NCI-H187 (cell line): ENCODE data around the gene PYHIN1.

ENCODE experiments used
- DNase-seq, 2 experiments: peaks; one replicate each; lab custom pipeline; 2025; lab: John Stamatoyannopoulos, UW

The PYHIN1 gene

GRCh38 chr1:158931055-158931737 lies at the start of gene PYHIN1:
PYHIN1 (plus strand) TSS chr1:158931552; CDS start chr1:158936911, 5,359 bp downstream.
- DNase-seq: no peak

DNA sequence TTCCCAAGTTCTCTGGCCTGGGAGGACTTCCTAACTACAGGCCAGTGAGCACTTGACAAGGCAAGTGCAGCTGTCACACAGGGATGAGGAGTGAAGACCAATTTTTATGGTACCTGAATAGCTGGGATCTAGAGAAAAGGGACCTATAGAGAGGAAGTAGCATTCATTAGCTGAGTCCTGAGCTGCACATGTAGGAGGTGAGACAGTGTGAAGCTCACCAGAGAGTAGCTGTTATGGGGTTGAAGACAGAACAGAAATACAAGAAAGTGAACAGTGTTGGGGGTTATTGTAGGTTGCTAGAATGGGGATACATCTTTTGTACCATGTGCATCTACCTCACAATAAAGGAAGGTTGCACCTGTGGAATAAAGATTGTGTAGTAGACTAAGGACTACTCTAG lies 37.7 kb upstream of the PYHIN1 start:
- DNase-seq: no peak

GRCh38 chr1:158898722-158899121 lies 32.6 kb upstream of the PYHIN1 start:
- DNase-seq: no peak

GRCh38 chr1:158901623-158902022 lies 29.7 kb upstream of the PYHIN1 start:
- no peak for DNase-seq

DNA sequence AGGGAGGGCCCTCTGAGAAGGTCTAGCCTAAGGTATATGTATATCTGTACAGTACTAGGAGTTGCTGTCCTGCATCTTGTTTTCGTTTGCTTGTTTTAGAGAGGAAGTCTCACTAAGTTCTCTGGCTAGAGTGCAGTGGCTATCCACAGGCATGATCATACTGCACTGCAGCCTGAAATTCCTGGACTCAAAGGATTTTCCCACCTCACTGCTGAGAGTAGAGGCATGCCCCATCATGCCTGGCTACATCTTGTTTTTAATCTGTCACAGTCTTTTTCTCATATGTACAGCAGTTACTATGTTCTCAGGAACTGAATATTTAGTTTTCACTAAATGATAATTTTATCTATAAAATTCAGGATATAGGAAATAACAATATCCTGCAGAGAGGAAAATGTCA lies 15.3 kb upstream of the PYHIN1 start:
- DNase-seq: no peak

DNA sequence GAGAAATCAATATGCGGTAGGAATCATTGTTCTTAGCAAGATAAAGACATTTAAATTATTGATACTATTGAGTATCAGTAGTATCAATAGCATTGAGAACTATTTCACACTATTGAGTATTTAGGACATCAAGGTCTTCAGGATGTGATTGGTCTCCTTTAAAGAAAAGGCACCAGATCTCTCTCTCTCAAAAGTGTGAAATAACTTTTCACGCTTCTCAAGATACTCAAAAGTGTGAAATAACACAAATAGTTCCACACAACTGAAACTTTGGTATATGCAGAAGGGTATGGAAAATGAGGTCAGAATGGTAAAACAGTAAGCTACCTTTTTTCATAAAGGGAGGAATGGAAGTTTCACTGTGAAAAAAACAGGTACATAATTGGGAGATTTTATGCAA lies 6.7 kb upstream of the PYHIN1 start:
- no peak for DNase-seq

DNA sequence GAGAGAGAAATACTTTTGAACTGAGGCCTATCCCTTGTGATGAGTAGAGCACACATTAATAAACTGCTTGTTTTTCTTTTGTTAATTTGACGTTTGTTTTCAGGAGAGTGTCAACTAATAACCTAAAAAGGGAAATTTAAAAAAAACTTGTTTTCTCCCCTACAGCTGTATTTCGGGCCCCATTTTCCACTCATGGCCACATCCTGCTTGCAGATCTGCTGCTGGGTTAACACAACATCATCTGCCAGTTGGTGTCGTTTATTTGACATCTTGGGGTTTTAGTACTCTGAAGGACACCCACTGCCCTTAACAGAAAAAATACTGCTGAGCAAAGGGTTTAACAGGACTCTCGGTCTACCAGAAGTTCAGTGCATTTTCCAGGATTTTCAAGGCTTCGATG lies 848 bp upstream of the PYHIN1 start:
- DNase-seq: no peak

DNA sequence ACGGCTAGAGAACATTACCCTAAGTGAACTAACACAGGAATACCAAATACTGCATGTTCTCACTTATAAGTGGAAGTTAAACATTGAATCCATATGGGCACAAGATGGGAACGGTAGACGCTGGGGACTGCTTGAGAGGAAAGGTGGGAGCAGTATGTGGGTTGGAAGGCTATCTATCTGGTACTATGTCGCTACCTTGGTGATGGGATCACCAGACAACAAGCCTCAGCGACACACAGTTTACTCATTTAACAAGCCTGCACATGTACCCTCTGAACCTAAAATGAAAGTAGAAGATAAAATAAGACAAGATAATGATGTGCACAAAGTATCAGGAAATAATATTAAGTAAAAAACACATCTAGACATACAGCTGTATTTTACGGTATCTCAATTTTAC lies 819 bp downstream of the PYHIN1 start:
- DNase-seq: no peak

GRCh38 chr1:158933621-158934020 lies 2.3 kb downstream of the PYHIN1 start:
- DNase-seq: no peak

DNA sequence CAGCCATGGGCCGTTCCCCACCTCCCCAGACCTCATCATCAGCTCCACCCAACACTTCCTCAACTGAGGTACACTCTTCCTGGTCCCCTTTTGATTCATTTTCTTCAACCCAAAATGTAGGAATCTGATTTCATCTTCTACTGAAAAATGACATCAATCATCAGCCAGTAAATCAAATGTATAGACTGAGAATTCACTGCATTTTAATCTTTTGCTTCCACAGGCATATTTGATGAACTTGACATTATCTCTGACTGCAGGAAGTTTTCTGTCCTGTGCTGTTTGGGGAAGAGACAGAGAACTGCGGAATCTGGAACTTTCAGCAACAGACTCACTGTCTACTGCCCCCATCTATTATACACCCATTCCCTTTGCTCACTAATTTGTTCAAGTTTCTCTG lies 7.8 kb downstream of the PYHIN1 start:
- DNase-seq: no peak

- DNase-seq: no peak
Observed at GRCh38 chr1:158941317-158941716, 10.0 kb downstream of the PYHIN1 start.

DNA sequence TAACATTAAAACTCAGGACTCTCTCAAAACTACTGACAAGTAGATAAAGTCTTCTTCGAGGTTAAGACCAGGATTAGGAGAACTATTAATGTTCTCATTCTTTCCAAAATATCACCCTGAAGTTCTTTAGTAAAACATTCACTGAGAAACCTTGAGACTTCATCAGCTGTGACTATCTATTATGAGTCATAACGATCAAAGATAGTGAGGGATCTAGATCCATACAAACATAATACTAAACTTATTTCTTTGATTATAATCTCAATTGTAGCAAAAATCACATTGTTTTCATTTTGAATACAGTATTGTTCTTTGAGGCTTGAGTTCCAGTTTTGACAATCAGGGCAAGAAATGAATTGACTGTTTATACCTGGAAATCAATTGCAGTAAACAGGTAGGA lies 11.1 kb downstream of the PYHIN1 start:
- no peak for DNase-seq

GRCh38 chr1:158943059-158943458 lies 11.7 kb downstream of the PYHIN1 start:
- no peak for DNase-seq

DNA sequence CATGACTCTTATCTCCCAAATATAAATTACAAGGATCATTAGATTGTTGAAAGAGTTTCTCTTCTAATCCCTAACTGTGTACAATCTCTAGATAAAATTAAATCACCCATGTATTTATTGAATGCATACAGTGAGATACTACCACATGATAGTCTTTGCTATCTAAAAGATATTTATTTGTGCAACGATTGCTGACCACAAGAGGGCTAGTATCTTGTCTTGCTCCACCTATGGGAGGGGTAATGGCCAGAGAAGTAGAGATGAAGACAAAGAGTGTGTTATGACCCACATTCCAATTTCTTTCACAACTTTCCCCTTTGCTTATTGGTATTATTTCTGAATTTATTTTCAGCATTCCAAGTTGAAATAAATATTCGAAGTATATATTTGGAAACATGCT lies 13.7 kb downstream of the PYHIN1 start:
- DNase-seq: no peak

DNA sequence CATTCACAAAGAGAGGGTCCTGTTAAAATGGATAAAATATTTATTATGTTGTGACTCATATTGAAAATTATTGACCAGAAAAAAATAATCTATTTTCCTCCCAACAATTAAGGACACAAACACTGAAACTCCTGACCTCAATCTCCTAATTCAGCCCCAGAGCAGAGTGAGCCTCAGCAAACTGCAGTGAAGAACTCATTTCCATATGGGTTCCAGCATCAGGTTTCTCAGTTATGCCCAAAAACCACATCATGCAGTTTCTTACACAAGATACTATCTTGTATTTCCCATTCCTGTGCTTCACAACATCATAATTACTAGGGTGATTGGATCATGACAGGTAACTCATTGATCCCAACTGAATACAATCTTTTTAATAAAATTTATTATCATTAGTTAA lies 15.4 kb downstream of the PYHIN1 start:
- DNase-seq: no peak

DNA sequence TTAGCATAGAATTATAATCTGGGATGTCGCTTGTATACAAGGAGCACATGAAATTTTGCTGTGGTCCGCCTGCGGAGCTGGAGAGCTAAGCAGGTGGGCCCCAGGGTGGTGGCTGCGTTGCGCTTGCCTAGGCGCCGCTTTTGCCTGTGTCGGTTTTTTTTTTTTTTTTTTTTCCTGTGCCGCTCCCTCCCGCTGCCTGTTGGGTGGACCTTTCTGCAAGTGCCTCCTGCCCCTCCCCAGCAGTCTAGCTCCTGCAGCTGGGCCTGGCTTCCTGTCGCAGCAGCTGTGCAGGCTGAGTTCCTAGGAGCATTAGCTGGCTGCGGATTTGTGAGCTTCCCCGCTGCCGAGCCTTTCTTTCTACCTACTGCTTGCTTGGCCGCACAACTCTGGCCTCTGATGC lies 20.6 kb downstream of the PYHIN1 start:
- no peak for DNase-seq

GRCh38 chr1:158952416-158952815 lies 21.1 kb downstream of the PYHIN1 start:
- DNase-seq: no peak

DNA sequence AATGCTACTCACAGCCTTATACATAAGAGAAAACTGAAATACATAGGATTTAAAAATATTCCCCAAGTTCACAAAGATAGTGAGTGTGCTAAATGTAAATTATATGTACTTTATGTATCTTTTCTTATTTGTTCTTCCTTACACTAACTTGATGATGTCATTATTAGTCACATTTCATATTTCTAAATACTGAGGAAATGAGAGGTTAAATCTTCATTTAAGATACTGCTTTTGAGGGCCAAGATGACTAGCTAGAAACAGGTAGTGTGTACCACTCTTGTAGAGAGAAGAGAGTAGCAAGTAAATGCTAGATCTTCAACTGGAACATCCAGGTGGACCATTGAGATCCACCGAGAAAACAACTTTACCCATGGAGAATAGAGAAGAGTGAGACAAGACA lies 29.8 kb downstream of the PYHIN1 start:
- no peak for DNase-seq

- DNase-seq: no peak
Observed at GRCh38 chr1:158962983-158963382, 31.6 kb downstream of the PYHIN1 start.

GRCh38 chr1:158969166-158969565 lies 37.8 kb downstream of the PYHIN1 start:
- DNase-seq: no peak

DNA sequence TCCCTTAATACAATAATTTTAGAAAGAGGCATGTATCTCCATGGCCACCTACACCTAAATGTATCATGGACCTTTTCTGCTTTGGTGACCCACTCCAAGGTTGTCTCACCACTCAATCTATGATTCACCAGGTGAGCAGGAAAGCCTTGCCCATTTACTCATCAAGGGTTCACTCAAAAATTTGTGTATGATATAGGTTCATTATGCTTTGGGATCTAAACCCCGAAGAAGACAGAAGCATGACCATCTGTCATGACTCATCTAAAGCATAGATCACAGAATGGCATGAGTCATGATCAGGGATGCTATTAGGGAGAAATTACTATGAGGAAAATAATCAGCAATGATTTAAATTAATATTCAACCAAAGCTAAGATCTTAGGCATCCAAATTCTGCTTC lies 38.5 kb downstream of the PYHIN1 start:
- DNase-seq: no peak

- DNase-seq: no peak
Observed at GRCh38 chr1:158972841-158973240, 41.5 kb downstream of the PYHIN1 start.

DNA sequence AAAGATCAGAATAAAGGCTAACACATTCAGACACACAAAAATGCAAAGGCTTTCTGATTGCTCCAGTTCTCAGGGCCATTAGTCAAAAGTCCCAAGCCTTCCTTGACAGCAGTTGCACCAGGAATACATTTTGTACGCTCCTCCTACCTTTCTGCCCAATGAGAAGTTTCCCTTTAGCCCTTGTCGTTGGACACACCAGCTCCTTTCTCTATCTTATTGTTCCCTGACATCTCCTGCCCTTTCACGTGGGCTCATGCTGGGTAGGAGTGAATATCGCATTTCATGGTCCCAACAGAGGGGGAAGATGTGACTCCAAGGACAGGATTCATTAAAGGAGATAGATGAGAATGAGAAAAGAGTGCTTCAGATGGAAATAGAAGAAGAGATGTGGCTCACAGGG lies 44.9 kb downstream of the PYHIN1 start:
- DNase-seq: no peak

GRCh38 chr1:158978730-158979129 lies 47.4 kb downstream of the PYHIN1 start:
- no peak for DNase-seq

- DNase-seq: no peak
Observed at GRCh38 chr1:158979229-158979628, 47.9 kb downstream of the PYHIN1 start.
